H9 (cell line): ENCODE results near the gene ANXA7. TPM values are rescaled to one million over a fixed set of nuclear protein-coding genes. Genes with fewer than 3 reads are reported as not detected.

Experiments used
- DNase-seq: peaks from one replicate; pipeline ENCODE4 v3.0.0-alpha.2; 2017
- H2AFZ ChIP-seq: one replicate; pipeline ENCODE4 v1.6.1; 2013; ENCODE audit warnings: mild to moderate bottlenecking, low read length, control low read depth, moderate library complexity
- H2AK5ac ChIP-seq: 2 replicates; pipeline ENCODE4 v1.6.1; 2013; ENCODE audit warnings: low read length, control low read depth, mixed read lengths; ENCODE audit not compliant: insufficient read length
- H2BK120ac ChIP-seq: one replicate; pipeline ENCODE4 v1.6.1; 2013; ENCODE audit warnings: low read depth, mild to moderate bottlenecking, low read length, control low read depth, inconsistent platforms; ENCODE audit not compliant: poor library complexity, severe bottlenecking
- H2BK12ac ChIP-seq: 2 replicates; pipeline ENCODE4 v1.6.1; 2013; ENCODE audit warnings: low read length, control low read depth, mixed read lengths, low read depth; ENCODE audit not compliant: insufficient read length
- H2BK15ac ChIP-seq: 2 replicates; pipeline ENCODE4 v1.6.1; 2013; ENCODE audit warnings: low read depth, low read length, control low read depth
- H2BK20ac ChIP-seq: one replicate; pipeline ENCODE4 v1.6.1; 2013; ENCODE audit warnings: low read depth, mild to moderate bottlenecking, low read length, control low read depth, inconsistent platforms; ENCODE audit not compliant: poor library complexity, severe bottlenecking
- H2BK5ac ChIP-seq: 2 replicates; pipeline ENCODE4 v1.6.1; 2013; ENCODE audit warnings: low read length, control low read depth, mixed read lengths; ENCODE audit not compliant: insufficient read length
- H3K14ac ChIP-seq: 2 replicates; pipeline ENCODE4 v1.6.1; 2013; ENCODE audit warnings: low read length, control low read depth; ENCODE audit not compliant: insufficient read depth
- H3K18ac ChIP-seq: 2 replicates; pipeline ENCODE4 v1.6.1; 2013; ENCODE audit warnings: low read depth, mild to moderate bottlenecking, mixed read lengths, low read length, control low read depth; ENCODE audit not compliant: insufficient read length
- H3K23ac ChIP-seq: 2 replicates; pipeline ENCODE4 v1.6.1; 2013; ENCODE audit warnings: low read length, control low read depth, mixed read lengths, low read depth; ENCODE audit not compliant: insufficient read length
- H3K23me2 ChIP-seq: 2 replicates; pipeline ENCODE4 v1.6.1; 2013; ENCODE audit warnings: low read depth, mild to moderate bottlenecking, mixed read lengths, low read length, control low read depth; ENCODE audit not compliant: insufficient read length, poor library complexity, severe bottlenecking
- H3K27ac ChIP-seq: 2 replicates; pipeline ENCODE4 v1.5.1; 2013; ENCODE audit warnings: low read length, control low read depth, mixed read lengths, low read depth; ENCODE audit not compliant: insufficient read length
- H3K27me3 ChIP-seq: 2 replicates; pipeline ENCODE4 v1.6.1; 2013; ENCODE audit warnings: low read length, control low read depth, inconsistent platforms; ENCODE audit not compliant: insufficient read depth
- H3K4ac ChIP-seq: 2 replicates; pipeline ENCODE4 v1.6.1; 2013; ENCODE audit warnings: low read depth, mild to moderate bottlenecking, control low read depth, inconsistent platforms, low read length, moderate library complexity
- H3K4me1 ChIP-seq: 2 replicates; pipeline ENCODE4 v1.6.1; 2013; ENCODE audit warnings: low read length, control low read depth, inconsistent platforms; ENCODE audit not compliant: insufficient read depth
- H3K4me2 ChIP-seq: 2 replicates; pipeline ENCODE4 v1.6.1; 2013; ENCODE audit warnings: low read length, control low read depth, mixed read lengths; ENCODE audit not compliant: insufficient read length, insufficient read depth
- H3K56ac ChIP-seq: 2 replicates; pipeline ENCODE4 v1.6.1; 2013; ENCODE audit warnings: low read depth, mild to moderate bottlenecking, mixed read lengths, low read length, control low read depth; ENCODE audit not compliant: insufficient read length
- H3K79me1 ChIP-seq: 2 replicates; pipeline ENCODE4 v1.6.1; 2013; ENCODE audit warnings: low read depth, mild to moderate bottlenecking, moderate library complexity, low read length, control low read depth, inconsistent platforms; ENCODE audit not compliant: insufficient read depth, poor library complexity, severe bottlenecking
- H3K79me2 ChIP-seq: 2 replicates; pipeline ENCODE4 v1.6.1; 2013; ENCODE audit warnings: low read length, control low read depth, inconsistent platforms; ENCODE audit not compliant: insufficient read depth
- H3K9ac ChIP-seq: 2 replicates; pipeline ENCODE4 v1.6.1; 2013; ENCODE audit warnings: low read length, control low read depth, mixed read lengths; ENCODE audit not compliant: insufficient read length; ENCODE audit errors: extremely low read depth
- H3K9me3 ChIP-seq: one replicate; pipeline ENCODE4 v1.6.1; 2013; ENCODE audit warnings: low read depth, low read length, inconsistent platforms; ENCODE audit not compliant: control insufficient read depth
- H3T11ph ChIP-seq: one replicate; pipeline ENCODE4 v1.6.1; 2013; ENCODE audit warnings: mild to moderate bottlenecking, low read length, control low read depth, inconsistent platforms
- H4K20me1 ChIP-seq: one replicate; pipeline ENCODE4 v1.6.1; 2013; ENCODE audit not compliant: control insufficient read depth, insufficient read length, insufficient read depth
- H4K5ac ChIP-seq: 2 replicates; pipeline ENCODE4 v1.6.1; 2013; ENCODE audit warnings: low read depth, mild to moderate bottlenecking, mixed read lengths, low read length, control low read depth; ENCODE audit not compliant: insufficient read length
- H4K8ac ChIP-seq: replicated peaks from 2 replicates; pipeline ENCODE4 v1.6.1; 2013; ENCODE audit warnings: low read length, control low read depth, mixed read lengths, low read depth; ENCODE audit not compliant: insufficient read length
- H4K91ac ChIP-seq: 2 replicates; pipeline ENCODE4 v1.6.1; 2013; ENCODE audit warnings: low read depth, mild to moderate bottlenecking, moderate library complexity, mixed read lengths, low read length, control low read depth; ENCODE audit not compliant: insufficient read length
- H3K27ac Mint-ChIP-seq, 3 experiments: 2 replicates in 2 of 3; 3 replicates in 1 of 3; pipeline ENCODE4 v1.8.0; 2020 to 2021; ENCODE audit warnings: mixed read lengths in 3 of 3, mild to moderate bottlenecking in 1 of 3, moderate library complexity in 1 of 3
- H3K27me3 Mint-ChIP-seq: 2 replicates; pipeline ENCODE4 v1.8.0; 2021; ENCODE audit warnings: low read depth, mild to moderate bottlenecking, moderate library complexity, mixed read lengths
- H3K36me3 Mint-ChIP-seq, 3 experiments: 2 replicates in 2 of 3; 3 replicates in 1 of 3; pipeline ENCODE4 v1.8.0; 2020 to 2021; ENCODE audit warnings: low read depth in 3 of 3, mixed read lengths in 3 of 3; ENCODE audit not compliant: insufficient read depth in 1 of 3
- H3K4me1 Mint-ChIP-seq, 2 experiments: 2 replicates each; pipeline ENCODE4 v1.8.0; 2020; ENCODE audit warnings: mixed read lengths in 2 of 2
- H3K4me3 Mint-ChIP-seq, 2 experiments: 2 replicates in 1 of 2; 3 replicates in 1 of 2; pipeline ENCODE4 v1.8.0; 2020 to 2021; ENCODE audit warnings: mild to moderate bottlenecking in 2 of 2, mixed read lengths in 2 of 2, moderate library complexity in 1 of 2
- H3K9me3 Mint-ChIP-seq, 2 experiments: 2 replicates in 1 of 2; 3 replicates in 1 of 2; pipeline ENCODE4 v1.8.0; 2020; ENCODE audit warnings: mild to moderate bottlenecking in 2 of 2, mixed read lengths in 2 of 2, moderate library complexity in 1 of 2
- CTCF ChIP-seq: fragments of 200-600 bp; sonication (generic); conservative IDR thresholded peaks from 3 replicates; pipeline ENCODE4 v1.8.0; 2021; ENCODE audit warnings: antibody characterized with exemption, mild to moderate bottlenecking
- WGBS: extraction: QIAGEN DNeasy Blood & Tissue Kit; methylation state at CpG from one replicate; pipeline ENCODE4 v1.1.7; 2013; ENCODE audit warnings: missing lambda C conversion rate, low lambda C conversion rate, mixed read lengths; ENCODE audit not compliant: insufficient read length; ENCODE audit errors: extremely low coverage; 5-methylcytosine and 5-hydroxymethylcytosine counted together
- total RNA-seq: library from RNA; stranded (reverse); gene quantifications from 2 replicates; pipeline ENCODE4 v1.2.1, GENCODE V29; 2021

ANXA7 gene
- total RNA-seq, 1 experiment from 2014 or later: 84.6 TPM

GRCh38 chr10:73424478-73424877 lies 10.6 kb upstream of the ANXA7 start:
- Histone ChIP-seq H2BK120ac (no peak overlapping the region), H4K91ac (no peak overlapping the region), H3K23ac (no peak overlapping the region), H3K79me1 (no peaks in the 10 kb centered on the region), H3K9me3 (no peaks in the 10 kb centered on the region), H4K5ac (no peak overlapping the region), H3K56ac (no peak overlapping the region), H3K4me2 (no peak overlapping the region), H2AFZ (no peak overlapping the region), H2BK5ac (no peak overlapping the region), H3T11ph (no peak overlapping the region), H4K8ac (no peak overlapping the region), H3K14ac (no peak overlapping the region), H2BK15ac (no peak overlapping the region), H3K27ac (no peak overlapping the region), H3K27me3 (no peaks in the 10 kb centered on the region), H3K23me2 (no peaks in the 10 kb centered on the region), H4K20me1 (no peaks in the 10 kb centered on the region), H3K79me2 (no peaks in the 10 kb centered on the region), H3K9ac (no peak overlapping the region), H2BK12ac (no peak overlapping the region), H3K4me1 (no peaks in the 10 kb centered on the region), H2AK5ac (no peak overlapping the region), H3K18ac (no peak overlapping the region), H2BK20ac (no peak overlapping the region), H3K4ac (no peak overlapping the region)
- DNase-seq: no peak
- Mint-ChIP-seq H3K27ac (no peak overlapping the region), H3K9me3 (no peaks in the 10 kb centered on the region), H3K4me3 (no peak overlapping the region), H3K27me3 (no peaks in the 10 kb centered on the region), H3K36me3 (peaks cover 6 to 46% (median 25%) of the 10 kb centered on the region in 3 experiments; a peak in 4 of 7 replicates), H3K4me1 (no peaks in the 10 kb centered on the region)
- no CpG with 5 or more reads among the region's 3 CpGs for WGBS
- TF ChIP-seq CTCF: no peak
